HG02852 (cell line): ENCODE data around the gene LPAR1.

Source experiments
- ATAC-seq: cut with Tn5 transposase; IDR thresholded peaks from one replicate; pipeline ENCODE4 v1.9.1; 2021; ENCODE audit warnings: mild to moderate bottlenecking, moderate library complexity; ENCODE audit not compliant: unreplicated experiment

LPAR1 gene

DNA sequence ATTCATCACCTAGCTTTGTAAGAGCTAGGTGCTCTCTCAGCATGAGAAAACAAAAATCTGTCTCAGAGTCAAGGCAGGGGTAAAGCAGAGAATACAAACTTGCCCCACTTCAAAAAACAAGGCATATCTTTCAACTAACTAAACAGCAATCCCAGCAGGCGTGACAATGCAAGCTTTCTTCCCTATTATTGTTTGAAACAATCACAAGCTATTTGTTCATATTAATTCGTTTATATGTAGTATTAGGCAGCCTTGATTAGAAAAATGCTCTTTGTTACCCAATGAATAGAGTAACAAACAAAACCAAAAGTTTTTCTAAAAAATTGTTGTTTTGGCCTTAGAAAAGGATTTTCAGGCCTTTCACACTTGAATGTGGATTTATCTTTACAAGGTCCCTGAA, 71.1 kb downstream of the LPAR1 start:
- no peak for ATAC-seq

DNA sequence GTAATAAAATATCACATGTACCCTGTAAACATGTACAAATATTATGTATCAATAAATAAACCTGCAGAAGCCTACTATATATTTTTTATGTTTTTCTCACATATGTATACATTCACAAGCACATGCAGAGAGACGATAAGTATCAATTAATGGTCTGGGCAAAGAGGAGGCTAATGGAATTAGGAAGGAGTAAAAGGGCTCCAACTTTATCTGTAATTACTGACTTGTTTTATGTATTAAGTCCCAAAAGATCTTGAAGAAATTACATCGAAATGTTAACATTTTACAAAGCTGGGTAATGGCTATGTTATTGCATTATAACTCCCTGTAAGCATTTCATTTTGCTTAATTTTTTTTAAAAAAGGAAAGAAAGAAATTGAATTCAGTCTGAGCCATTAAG, 78.0 kb downstream of the LPAR1 start:
- ATAC-seq = no peak

DNA sequence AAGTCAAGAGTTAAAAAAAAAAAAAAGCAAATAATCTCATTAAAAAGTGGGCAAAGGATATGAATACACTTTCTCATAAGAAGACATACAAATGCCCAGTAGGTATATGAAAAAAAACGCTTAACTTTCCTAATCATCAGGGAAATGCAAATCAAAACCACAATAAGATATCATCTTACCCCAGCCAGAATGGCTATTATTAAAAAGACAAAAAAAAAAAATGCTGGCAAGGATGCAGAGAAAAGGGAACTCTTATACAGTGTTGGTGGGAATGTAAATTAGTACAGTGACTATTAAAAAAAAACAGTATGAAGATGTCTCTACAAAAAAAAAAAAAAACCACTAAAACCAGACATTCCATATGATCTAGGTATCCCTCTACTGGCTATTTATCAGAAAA, 79.4 kb downstream of the LPAR1 start:
- ATAC-seq = no peak

DNA sequence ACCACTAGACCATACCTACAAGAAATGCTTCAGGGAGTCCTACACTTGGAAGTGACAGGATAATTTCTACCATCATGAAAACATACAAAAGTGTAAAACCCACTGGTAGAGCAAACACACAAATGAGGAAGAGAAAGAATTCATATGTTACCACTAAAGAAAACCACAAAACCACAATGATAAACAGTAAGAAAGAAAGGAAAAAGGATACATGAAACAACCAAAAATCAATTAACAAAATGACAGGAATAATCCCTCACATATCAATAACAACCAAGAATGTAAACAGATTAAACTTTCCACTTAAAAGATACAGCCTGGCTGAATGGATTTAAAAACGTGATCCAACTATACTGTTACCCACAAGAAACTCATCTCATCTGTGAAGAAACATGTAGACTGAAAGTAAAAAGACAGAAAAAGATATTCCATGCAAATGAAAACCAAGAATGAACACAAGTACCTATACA, 83.4 kb downstream of the LPAR1 start:
- peak; percentile 58 for ATAC-seq

DNA sequence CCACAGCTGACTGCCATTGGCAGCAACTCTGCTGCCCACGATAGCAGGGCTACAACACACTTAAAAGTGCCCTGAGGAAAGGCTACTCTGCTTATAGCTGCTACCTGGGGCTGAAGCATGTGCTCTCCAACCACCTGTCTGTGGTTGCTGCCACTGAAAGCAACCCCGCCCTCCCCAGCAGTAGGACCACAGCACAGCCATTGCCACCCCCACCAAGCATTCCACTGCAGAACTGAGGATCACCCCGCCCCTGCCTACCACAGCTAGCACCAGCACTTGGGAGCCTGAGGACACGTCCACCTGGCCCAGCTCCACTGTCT, 85.8 kb downstream of the LPAR1 start:
- peak; percentile 44 for ATAC-seq

DNA sequence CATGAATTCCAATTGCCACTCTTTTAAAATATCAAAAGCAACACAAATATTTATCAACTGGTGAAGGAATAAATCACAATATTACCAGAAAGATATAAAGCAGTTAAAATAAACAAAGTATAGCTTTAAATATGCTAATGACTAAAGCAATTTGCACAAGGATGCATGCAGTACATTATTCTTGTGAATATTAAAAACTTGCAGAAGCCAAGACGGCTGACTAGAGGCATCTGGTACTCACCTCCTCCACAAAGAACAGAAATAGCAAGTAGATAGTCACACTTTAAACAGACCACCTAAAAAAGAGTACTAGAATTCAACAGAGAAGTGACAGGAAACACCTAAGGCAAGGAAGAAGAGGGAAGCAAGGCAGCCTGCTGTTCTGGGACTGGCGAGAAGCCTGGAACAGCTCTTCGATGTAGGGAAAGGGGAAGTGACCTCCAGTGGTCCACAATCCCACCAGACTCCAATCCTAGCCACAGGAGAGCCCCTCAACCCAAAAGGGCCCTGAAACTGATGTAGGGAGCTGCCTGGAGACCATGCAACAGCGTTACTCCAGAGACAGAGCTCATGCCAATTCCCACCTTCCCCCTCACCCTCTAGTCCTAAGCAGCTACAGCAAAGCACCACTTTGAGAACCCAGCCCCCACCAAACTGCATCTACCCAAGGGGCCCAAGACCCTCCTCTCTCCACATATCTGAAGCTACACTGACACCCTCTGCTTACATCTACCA, 86.3 kb downstream of the LPAR1 start:
- no peak for ATAC-seq

DNA sequence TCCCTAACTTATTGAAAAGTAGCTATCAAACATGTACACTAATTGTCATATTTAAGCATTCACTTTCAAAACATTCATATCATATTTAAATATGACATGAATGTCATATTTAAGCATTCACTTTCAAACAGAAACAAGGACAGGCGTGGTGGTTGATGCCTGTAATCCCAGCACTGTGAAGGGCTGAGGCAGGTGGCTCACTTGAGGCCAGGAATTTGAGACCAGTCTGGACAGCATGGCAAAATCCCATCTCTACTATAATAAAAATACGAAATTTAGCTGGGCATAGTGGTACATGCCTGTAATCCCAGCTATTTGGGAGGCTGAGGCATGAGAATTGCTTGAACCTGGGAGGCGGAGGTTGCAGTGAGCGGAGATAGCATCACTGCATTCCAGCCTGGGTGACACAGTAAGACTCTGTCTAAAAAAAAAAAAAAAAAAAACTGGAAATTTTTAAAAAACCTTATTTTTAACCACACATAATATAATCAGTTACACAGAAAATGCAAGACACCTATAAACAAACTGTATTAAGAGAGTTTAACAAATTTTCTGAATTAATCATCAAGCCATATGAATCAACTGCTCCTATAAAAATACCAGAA, 88.1 kb downstream of the LPAR1 start:
- ATAC-seq = no peak

DNA sequence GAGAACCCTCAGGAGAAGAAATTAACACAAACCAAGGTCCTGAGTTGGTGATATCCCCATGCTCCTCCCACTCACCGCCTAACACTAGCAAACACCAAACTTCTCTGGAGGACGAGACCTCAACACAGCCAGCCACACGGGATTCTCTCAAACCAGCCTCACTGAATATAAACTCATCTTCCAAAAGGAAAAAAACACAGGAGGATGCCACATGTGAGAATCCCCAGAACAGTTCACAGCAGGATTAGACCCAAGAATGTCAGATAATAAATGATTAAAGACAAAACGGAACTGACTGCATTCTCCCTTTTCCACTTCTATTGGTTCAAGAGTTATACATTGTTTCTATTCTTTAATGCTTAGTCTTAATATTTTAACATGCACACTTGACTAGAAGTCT, 89.2 kb downstream of the LPAR1 start:
- ATAC-seq = no peak

DNA sequence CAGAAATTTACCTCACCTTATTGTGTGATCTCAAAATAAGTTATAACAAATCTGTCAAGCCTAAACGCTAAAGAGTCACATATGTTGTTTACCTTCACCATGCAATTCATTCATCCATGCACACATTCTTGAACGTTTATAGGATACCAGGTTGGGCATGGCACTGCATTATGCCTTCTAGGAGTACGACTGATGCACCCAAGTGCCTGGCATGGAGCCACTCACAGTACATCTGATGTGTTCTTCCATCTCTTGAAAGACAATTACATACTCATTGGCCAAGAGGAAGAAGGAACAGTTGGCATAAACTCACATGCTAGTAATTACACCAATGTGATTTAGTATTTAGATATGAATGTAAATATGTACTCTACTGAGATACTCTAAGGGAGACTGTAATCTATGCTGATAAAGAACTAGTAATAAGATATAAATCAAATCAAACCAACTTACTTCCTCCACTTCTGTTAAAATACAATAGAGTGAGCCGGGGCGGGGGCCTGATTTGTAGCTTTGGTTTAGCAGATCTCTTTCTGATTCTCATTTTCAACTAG, 90.7 kb downstream of the LPAR1 start:
- no peak for ATAC-seq

DNA sequence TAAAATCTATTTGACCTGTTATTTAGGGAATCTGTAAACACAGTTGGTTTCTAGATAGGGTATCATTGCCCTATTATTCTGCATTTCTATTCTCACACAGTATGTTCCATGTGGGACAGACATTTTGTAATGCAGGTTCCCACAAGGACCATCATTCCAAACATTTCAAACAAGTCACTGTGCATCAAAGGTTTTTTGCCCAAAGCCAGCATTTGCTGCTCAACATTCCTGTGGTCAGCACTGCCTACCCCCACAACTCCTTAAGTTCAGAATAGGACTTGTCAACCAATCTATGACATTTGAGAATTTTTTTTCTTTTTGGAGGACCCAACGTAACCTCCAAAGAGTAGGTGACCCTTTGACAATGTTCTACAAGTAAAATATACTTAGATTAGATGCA, 95.7 kb downstream of the LPAR1 start:
- no peak for ATAC-seq

DNA sequence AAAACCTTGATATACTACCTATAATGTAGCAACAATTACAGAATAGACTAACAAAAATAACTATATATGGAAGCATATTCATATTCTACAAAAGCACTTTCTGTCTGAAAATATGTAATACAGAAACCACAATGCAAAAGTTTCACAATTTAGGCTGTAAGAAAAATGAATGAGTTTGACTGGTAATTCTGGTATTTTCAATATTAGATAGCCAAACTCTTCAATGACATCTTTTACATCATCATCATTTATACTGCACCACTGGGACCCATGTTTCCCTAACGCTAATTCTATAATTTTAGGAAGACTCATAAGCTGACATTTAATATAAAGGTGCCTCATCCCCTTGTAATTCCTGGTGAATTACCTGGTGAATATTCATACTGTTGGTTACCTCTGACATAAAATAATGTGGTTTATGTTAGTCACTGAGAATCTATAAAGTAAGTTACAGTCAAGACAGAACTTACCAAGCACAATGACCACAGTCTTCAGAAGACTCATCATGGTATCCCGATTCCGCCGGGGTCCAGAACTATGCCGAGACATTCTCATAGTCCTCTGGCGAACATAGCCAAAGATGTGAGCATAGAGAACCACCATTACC, 97.2 kb downstream of the LPAR1 start:
- ATAC-seq = no peak

DNA sequence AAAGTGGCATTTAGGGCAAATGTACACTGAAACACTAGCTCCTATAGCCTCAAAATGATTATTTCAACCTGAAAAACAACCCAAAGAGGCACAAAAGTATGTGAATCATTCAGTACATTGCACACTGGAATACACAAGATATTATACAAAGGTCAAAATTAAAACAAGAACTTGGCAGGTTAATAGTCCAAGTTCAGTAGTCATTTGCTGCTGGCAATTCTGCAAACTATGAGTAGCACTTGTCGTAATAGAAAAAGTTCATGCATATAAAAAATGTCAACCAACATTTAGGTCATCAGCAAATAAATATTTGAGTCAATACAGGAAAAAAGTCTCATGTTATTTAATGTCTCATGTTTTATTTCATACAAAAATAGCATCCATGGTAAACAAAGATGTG, 98.7 kb downstream of the LPAR1 start:
- no peak for ATAC-seq

DNA sequence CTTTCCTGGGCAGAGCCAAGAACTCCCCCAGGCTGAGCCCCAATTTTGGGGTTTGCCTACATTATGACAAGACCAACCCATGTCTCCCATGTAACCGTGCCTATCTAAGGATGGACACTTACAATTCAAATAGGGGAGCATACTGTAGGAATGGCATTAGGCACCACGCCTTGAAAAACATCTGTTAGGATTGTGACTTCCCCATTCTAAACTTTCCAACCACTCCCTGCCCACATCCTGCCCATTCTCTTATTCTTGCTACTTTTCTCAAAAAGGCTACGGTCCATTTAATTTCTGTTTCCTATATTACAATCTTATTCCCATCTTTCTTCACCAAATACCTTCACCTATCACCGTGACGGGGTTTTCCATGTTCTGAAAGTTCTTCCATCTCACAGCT, 99.2 kb downstream of the LPAR1 start:
- no peak for ATAC-seq

DNA sequence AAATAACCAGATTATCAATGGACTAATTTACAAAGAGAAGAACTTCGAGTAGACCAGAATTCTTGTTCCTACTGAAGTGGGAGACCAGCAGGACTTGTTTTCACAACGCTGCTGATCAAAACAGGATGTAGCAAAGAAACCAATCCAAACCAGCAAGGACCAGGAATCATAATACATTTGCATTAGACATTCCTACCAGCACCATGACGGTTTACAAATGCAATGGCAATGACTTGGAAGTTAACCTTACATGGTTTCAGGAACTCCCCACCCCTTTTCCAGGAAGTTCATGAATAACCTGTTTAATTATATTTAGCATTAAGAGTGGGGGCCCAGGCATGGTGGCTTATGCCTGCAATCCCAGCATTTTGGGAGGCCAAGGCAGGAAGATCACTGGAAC, 100.0 kb downstream of the LPAR1 start:
- ATAC-seq = no peak

DNA sequence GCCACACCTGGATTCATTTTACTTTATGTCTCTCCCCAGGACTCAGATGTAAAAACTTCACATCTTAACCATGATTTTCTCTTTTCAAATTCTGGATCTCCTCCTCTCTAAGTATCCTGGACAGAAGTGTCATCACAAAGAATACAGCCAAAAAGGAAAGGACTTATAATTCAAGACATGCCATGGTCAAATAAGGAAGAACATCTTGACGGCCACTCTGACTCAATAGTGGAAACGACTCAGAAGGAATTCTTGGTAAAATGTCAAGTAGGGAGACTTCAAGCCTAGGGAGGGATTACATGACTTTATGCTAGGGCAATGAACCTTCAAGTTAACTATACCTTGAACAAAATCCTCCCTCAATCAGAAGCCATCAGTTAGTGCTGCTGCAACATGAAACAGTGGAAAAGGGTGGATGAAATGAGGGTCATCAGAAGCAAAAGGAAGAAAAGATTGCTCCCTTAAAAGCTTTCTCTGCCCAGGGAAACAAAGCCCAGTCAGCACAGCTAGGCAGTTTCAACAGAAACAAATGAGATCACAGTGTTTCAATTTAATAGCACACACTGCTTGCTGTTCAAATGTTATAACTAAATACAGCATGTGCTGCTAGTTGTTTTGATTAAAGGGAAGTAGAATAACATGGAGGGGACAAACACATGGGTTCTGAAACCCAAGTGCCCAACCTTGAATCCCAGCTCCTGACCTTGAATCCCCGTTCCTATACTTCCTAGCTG, 101.4 kb downstream of the LPAR1 start:
- no peak for ATAC-seq

DNA sequence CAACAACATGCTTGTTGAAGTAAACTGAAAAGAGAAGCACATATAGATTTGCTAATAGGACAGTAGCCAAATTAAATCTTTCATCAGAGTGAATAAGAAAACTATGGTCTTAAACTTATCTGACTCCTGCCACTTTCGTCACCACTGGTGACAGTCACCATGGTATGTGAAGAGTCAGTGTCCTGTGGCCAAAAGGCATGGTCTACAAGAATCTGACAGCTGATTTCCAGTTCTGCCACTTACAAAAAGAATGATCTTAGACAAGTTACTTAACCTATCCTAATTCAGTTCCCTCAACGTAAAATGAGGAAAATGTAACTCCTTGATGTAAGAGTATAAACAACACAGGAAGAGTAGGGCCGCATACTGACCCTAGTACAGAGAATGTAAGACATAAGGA, 102.0 kb downstream of the LPAR1 start:
- no peak for ATAC-seq

DNA sequence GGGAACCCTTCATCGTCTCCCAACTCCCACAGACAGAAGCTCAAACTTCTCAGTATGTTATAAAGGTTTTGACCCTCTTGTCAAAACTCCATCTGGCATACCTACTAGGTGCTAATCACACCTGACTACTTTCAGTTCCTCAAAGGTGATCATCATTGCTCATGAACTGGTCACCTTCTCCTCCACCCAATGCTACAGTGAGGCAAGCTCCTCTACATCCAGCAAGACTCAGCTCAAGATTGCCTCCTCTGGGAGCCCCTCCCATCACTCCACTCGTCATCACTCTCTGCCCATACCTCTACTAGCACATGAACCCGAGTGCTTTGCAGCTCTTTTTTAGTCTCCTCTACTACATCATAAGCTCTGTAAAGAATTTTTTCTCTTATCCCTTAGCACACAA, 102.4 kb downstream of the LPAR1 start:
- no peak for ATAC-seq

DNA sequence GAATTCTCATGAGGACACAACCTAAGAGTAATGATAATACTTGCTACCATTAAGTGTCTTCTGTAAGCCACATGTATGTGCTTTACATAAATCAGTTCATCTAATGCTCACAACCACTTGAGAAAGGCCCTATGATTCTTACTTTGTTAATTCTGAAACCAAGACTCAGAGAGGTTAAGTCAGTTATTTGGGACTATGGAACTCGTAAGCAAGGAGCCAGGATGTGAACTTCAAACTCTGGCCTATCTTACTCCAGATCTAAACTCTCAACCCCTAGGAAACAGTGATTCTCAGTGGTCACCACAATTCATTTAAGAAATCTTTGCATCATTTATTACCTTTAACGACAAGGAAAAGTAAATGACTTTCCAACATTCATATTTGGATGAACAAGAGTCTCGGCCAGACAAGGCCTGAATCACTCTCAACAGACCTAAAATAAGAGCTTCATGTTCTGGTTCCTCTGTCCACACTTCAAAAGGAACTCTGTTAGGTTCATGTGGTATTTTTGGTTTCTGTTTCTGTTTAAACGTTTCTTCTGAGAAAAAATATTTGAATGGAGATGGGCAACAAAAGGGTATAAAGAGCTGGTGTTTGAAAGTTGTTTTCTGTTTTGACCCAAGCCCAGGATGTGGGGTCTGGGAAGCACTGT, 104.8 kb downstream of the LPAR1 start:
- ATAC-seq = peak; percentile 78

DNA sequence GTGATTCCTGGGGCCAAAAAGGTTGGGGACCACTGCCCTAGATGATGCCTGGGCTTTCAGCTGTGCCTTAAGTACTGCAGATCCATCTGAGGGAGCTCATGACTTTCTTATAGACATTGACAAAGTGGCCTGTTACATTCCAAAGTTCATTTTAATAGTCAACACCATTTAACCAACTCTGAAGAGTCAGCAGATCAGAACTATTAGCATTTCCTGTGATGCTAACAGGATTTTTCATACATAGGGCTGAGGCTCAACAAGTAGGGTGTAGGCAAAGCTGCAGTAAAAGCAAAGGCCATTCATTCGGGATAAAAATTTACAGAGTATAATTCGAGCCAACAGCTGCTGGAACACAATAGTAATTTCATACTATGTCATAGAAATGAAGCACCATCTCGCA, 105.4 kb downstream of the LPAR1 start:
- no peak for ATAC-seq

DNA sequence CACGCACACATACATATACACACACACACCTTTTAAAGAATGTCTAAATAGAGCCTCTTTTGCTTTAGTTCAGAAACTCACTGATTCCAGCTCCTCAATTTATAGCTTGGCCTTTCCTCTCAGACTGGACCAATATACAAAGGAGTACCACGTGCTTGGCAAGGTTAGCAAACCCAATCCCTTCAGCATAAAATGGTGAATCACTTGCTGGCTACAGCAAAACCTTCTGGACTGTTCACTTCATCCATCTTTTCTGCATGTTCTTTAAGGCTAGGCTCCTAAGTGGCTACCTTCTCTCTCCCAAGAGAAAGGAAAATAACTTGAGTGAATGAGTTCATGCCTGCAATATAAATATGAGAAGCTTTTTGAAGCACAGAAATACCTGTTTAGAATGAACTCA, 109.7 kb downstream of the LPAR1 start:
- ATAC-seq = no peak

DNA sequence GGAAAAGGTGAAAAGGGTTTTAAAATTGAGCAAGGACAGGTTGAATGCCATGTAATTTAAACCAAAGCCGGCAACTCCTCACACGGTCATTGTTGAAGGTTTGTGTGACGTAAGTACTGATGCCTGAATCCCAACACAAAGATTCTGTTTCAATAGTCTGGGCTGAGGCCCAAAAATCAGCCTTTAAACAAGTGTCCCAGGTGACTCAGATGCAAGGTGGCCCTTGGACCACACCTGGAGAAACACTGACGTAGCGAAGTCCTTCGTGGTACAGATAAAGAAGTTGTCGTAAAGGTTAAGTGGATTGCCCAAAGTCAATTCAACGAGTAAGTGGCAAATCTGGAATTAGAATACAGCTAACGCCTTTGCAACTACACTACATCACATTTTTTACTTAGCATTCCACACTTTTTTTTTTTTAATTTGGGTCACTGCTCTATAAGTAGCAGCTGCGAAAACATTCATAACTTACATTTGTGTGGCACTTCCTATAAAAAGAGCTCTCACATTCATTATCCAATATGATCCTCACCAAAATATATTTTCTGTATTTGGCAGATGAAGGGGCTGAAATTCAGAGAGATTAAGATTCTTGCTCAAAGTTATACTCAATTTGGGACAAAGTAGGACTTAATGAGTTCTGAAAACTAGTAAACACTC, 111.3 kb downstream of the LPAR1 start:
- no peak for ATAC-seq
